Peyer's patch (tissue), 4 donors: ENCODE data around the gene ARHGAP15. TPM values are rescaled to one million over a fixed set of nuclear protein-coding genes. Genes with fewer than 3 reads are reported as not detected.

Source experiments
- DNase-seq, 3 donors: peaks; one replicate each; pipeline ENCODE4 v3.0.0-alpha.2; 2017 to 2019
- H3K27ac ChIP-seq, 4 donors: fragments of 200-600 bp; sonication (generic); one replicate each; pipeline ENCODE4 v1.5.1; 2016 to 2019
- H3K27me3 ChIP-seq, 2 donors: fragments of 200-600 bp; sonication (generic); one replicate each; pipeline ENCODE4 v1.5.1; 2019
- H3K36me3 ChIP-seq, 3 donors: fragments of 200-600 bp; sonication (generic); one replicate each; pipeline ENCODE4 v1.5.1; 2016 to 2019
- H3K4me1 ChIP-seq, 4 donors: fragments of 200-600 bp; sonication (generic); one replicate each; pipeline ENCODE4 v1.5.1; 2016 to 2019
- H3K4me3 ChIP-seq, 4 donors: fragments of 200-600 bp; sonication (generic); 1 replicate in 3 of 4; 2 replicates in 1 of 4; pipeline ENCODE4 v1.5.1; 2016 to 2019; ENCODE audit warnings: mild to moderate bottlenecking in 1 of 4
- H3K9me3 ChIP-seq, 4 donors: fragments of 200-600 bp; sonication (generic); one replicate each; pipeline ENCODE4 v1.5.1; 2016 to 2019; ENCODE audit warnings: mild to moderate bottlenecking in 1 of 4
- CTCF ChIP-seq, 6 experiments: fragments of 450-650 bp in 4 of 6; fragments of 200-600 bp in 2 of 6; sonication (generic) in 1 of 6; IDR thresholded peaks; one replicate each; pipeline ENCODE4 v1.5.1; 2017 to 2019; ENCODE audit warnings: antibody characterized with exemption in 6 of 6, mild to moderate bottlenecking in 3 of 6, moderate library complexity in 1 of 6
- POLR2A ChIP-seq, 2 donors: fragments of 450-650 bp; IDR thresholded peaks; one replicate each; pipeline ENCODE4 v1.5.1; 2017; ENCODE audit warnings: antibody characterized with exemption in 2 of 2, mild to moderate bottlenecking in 2 of 2, moderate library complexity in 2 of 2
- total RNA-seq, 4 donors: library from RNA; depleted of rRNA; stranded (reverse); fragments of >200 nt; gene quantifications; one replicate each; pipeline ENCODE4 v1.1.0, GENCODE V29; 2016

The ARHGAP15 gene
- total RNA-seq, 4 donors from 2014 or later = 6.7 to 203 (median 12.5) TPM

- TF ChIP-seq POLR2A (IDR thresholded peaks at IDR 0.05) (no peak), CTCF (IDR thresholded peaks at IDR 0.05) (no peak)
- H3K36me3 ChIP-seq = no peaks in the 10 kb centered on the region
- no peak overlapping the region for H3K27ac ChIP-seq
- no peak for DNase-seq
- no peaks in the 10 kb centered on the region for H3K9me3 ChIP-seq
- H3K4me1 ChIP-seq = no peaks in the 10 kb centered on the region
- H3K27me3 ChIP-seq = no peaks in the 10 kb centered on the region
- H3K4me3 ChIP-seq = no peak overlapping the region
Measured at GRCh38 chr2:143692967-143693366, 563.7 kb downstream of the ARHGAP15 start.

- no peak for DNase-seq
- Histone ChIP-seq H3K4me1 (no peaks in the 10 kb centered on the region), H3K27me3 (no peaks in the 10 kb centered on the region), H3K27ac (no peak overlapping the region), H3K9me3 (no peaks in the 10 kb centered on the region), H3K36me3 (no peaks in the 10 kb centered on the region), H3K4me3 (no peak overlapping the region)
- no peak for TF ChIP-seq CTCF (IDR thresholded peaks at IDR 0.05)
- no peak for TF ChIP-seq POLR2A (IDR thresholded peaks at IDR 0.05)
Measured at GRCh38 chr2:143694335-143694734, 565.1 kb downstream of the ARHGAP15 start.

DNA sequence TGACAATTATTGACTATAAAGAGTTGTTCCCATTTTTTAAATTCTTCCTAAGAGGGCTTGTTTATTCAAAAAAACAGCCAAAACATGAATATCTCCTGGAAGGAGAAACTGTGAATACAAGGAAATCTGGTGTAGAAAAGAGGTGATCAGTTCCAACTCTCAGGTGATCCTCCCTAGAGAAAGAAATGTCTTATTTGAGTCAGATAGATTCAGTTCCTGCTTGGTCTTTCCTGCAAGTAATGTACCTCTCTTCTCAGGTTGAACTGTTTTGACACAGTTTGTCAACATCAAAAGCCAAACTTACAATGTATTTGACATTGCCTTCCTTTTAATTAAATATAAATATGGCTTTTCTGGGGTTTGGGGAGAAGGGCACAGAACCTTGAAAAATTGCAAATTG lies 567.4 kb downstream of the ARHGAP15 start:
- H3K4me3 ChIP-seq = no peak overlapping the region
- no peaks in the 10 kb centered on the region for H3K36me3 ChIP-seq
- TF ChIP-seq POLR2A (IDR thresholded peaks at IDR 0.05) (no peak), CTCF (IDR thresholded peaks at IDR 0.05) (no peak)

GRCh38 chr2:143697744-143698143 lies 568.5 kb downstream of the ARHGAP15 start:
- no peak for DNase-seq
- no peaks in the 10 kb centered on the region for H3K4me1 ChIP-seq
- H3K36me3 ChIP-seq = no peaks in the 10 kb centered on the region

More for the DNA sequence above, 567.4 kb downstream of the ARHGAP15 start:
- no peaks in the 10 kb centered on the region for H3K9me3 ChIP-seq
- no peak for DNase-seq
- no peak overlapping the region for H3K27ac ChIP-seq
- no peaks in the 10 kb centered on the region for H3K27me3 ChIP-seq
- H3K4me1 ChIP-seq = no peaks in the 10 kb centered on the region

GRCh38 chr2:143698352-143698751 lies 569.1 kb downstream of the ARHGAP15 start:
- H3K9me3 ChIP-seq = no peaks in the 10 kb centered on the region
- H3K4me3 ChIP-seq = no peak overlapping the region
- no peaks in the 10 kb centered on the region for H3K27me3 ChIP-seq
- DNase-seq = no peak
- no peaks in the 10 kb centered on the region for H3K36me3 ChIP-seq
- H3K27ac ChIP-seq = no peak overlapping the region
- no peak for TF ChIP-seq POLR2A (IDR thresholded peaks at IDR 0.05)
- no peak for TF ChIP-seq CTCF (IDR thresholded peaks at IDR 0.05)
- no peaks in the 10 kb centered on the region for H3K4me1 ChIP-seq

More at GRCh38 chr2:143697744-143698143, 568.5 kb downstream of the ARHGAP15 start:
- Histone ChIP-seq H3K9me3 (no peaks in the 10 kb centered on the region), H3K4me3 (no peak overlapping the region), H3K27me3 (no peaks in the 10 kb centered on the region), H3K27ac (no peak overlapping the region)
- TF ChIP-seq POLR2A (IDR thresholded peaks at IDR 0.05) (no peak), CTCF (IDR thresholded peaks at IDR 0.05) (no peak)
